Lower leg skin (tissue), 3 donors: ENCODE results near the gene SHROOM3.

Experiments used
- CTCF ChIP-seq, 3 donors: fragments of 450-650 bp; IDR thresholded peaks; one replicate each; pipeline ENCODE4 v1.5.1; 2016; ENCODE audit warnings: antibody characterized with exemption in 3 of 3, mild to moderate bottlenecking in 3 of 3, moderate library complexity in 2 of 3
- POLR2A ChIP-seq, 2 donors: fragments of 450-650 bp; IDR thresholded peaks; one replicate each; pipeline ENCODE4 v1.6.1; 2016 to 2017; ENCODE audit warnings: antibody characterized with exemption in 2 of 2, mild to moderate bottlenecking in 1 of 2, moderate library complexity in 1 of 2

DNA sequence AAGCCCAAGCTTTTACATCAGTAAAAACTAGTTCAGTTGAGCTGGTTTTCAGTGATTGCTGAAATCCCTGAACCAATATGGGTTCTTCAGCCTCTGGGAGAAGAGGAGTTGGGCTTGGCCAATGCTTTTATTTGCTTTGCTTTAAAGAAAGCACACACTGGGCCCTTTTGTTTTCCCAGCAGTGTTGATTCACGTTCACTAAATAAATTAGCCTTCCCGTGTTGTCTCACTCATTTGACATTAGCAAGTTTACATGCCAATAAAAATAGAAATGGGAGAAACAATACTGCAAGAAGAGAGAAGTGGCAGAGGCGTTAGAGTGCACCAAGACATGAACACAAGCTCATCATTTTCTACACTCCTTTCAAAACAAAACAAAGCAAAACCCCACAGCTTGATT lies 136.2 kb downstream of the SHROOM3 start:
- TF ChIP-seq CTCF (IDR thresholded peaks at IDR 0.05) (no peak), POLR2A (IDR thresholded peaks at IDR 0.05) (no peak)
